K562 (cell line): ENCODE measurements around the gene TMEM131L. TPM values are rescaled to one million over a fixed set of nuclear protein-coding genes. Genes with fewer than 3 reads are reported as not detected.

Experiments used
- ATAC-seq: fragments of 200-7000 bp; cut with Tn5 transposase; 3 replicates; pipeline ENCODE4 v1.9.1; 2020; ENCODE audit warnings: moderate library complexity
- BruUV-seq: library from RNA; stranded (reverse); fragments of 400-500 nt; replicated peaks from 2 replicates; lab custom pipeline; 2021; lab: Mats Ljungman, UMichigan
- CTCF ChIA-PET: fragments of 300-600 bp; formaldehyde crosslinking; extraction: SDS; loops from one replicate; lab custom pipeline; 2021; ENCODE audit warnings: low intra/inter-chr PET ratio; lab: Yijun Ruan, JAX
- POLR2A ChIA-PET: fragments of 300-600, 350-650 bp; sonication (Branson Sonifier 250); formaldehyde crosslinking; extraction: SDS; loops from one replicate; lab custom pipeline; 2021; ENCODE audit warnings: antibody characterized with exemption, inconsistent platforms; lab: Yijun Ruan, JAX
- DNase-seq, 4 experiments: peaks; one replicate each; pipeline versions ENCODE4 v3.0.0 to v3.0.0-alpha.2; 2011 to 2018; ENCODE audit warnings: low spot score in 3 of 4, mixed read lengths in 3 of 4; ENCODE audit errors: extremely low read depth in 1 of 4
- FAIRE-seq: peaks from 2 replicates; lab custom pipeline; 2011; peaks lifted over from hg19 to GRCh38; lab: Jason Lieb, UNC
- H2AFZ ChIP-seq: 2 replicates; pipeline ENCODE4 v1.6.0; 2011; ENCODE audit warnings: low read depth, low read length, control low read depth, inconsistent platforms
- H3K27ac ChIP-seq: fragments of 200-600 bp; 3 replicates; pipeline ENCODE4 v1.8.0; 2011; ENCODE audit warnings: low read depth, mild to moderate bottlenecking, control low read depth, inconsistent platforms, low read length, moderate library complexity, mixed read lengths; ENCODE audit errors: extremely low read depth
- H3K27me3 ChIP-seq, 2 experiments: fragments of 300-600 bp in 1 of 2; 2 replicates in 1 of 2; 3 replicates in 1 of 2; pipeline versions ENCODE4 v1.6.0 to v1.8.0; 2011; ENCODE audit warnings: inconsistent platforms in 2 of 2, low read length in 2 of 2, mild to moderate bottlenecking in 1 of 2, mixed read lengths in 1 of 2, moderate library complexity in 1 of 2; ENCODE audit not compliant: control insufficient read depth in 2 of 2, insufficient read depth in 2 of 2
- H3K36me3 ChIP-seq: fragments of 300-600 bp; 3 replicates; pipeline ENCODE4 v1.8.0; 2011; ENCODE audit warnings: mild to moderate bottlenecking, low read length, inconsistent platforms; ENCODE audit not compliant: control insufficient read depth, insufficient read depth
- H3K4me1 ChIP-seq, 2 experiments: fragments of 200-600 bp in 1 of 2; replicated peaks in 1 of 2; 2 replicates in 1 of 2; 3 replicates in 1 of 2; pipeline versions ENCODE4 v1.5.1 to v1.8.0; 2011; ENCODE audit warnings: inconsistent platforms in 2 of 2, low read length in 2 of 2, mild to moderate bottlenecking in 1 of 2, mixed read lengths in 1 of 2, moderate library complexity in 1 of 2; ENCODE audit not compliant: control insufficient read depth in 2 of 2, insufficient read depth in 2 of 2
- H3K4me2 ChIP-seq: 2 replicates; pipeline ENCODE4 v1.6.1; 2011; ENCODE audit warnings: low read length, control low read depth, inconsistent platforms, mixed read lengths; ENCODE audit not compliant: insufficient read depth
- H3K4me3 ChIP-seq: fragments of 200-600 bp; sonication (generic), shearing (Covaris generic); 2 replicates; pipeline ENCODE4 v1.5.1; 2016; ENCODE audit warnings: control low read depth, inconsistent platforms
- H3K79me2 ChIP-seq: fragments of 200-600 bp; 3 replicates; pipeline ENCODE4 v1.8.0; 2011; ENCODE audit warnings: low read length, inconsistent platforms; ENCODE audit not compliant: control insufficient read depth, insufficient read depth
- H3K9ac ChIP-seq, 2 experiments: 2 replicates each; pipeline versions ENCODE4 v1.6.0 to v1.6.1; 2011; ENCODE audit warnings: low read depth in 2 of 2, low read length in 2 of 2, control low read depth in 1 of 2, inconsistent platforms in 1 of 2, mild to moderate bottlenecking in 1 of 2, mixed read lengths in 1 of 2; ENCODE audit not compliant: insufficient read depth in 1 of 2
- H3K9me1 ChIP-seq: one replicate; pipeline ENCODE4 v1.6.0; 2011; ENCODE audit warnings: inconsistent platforms, mild to moderate bottlenecking, low read length, moderate library complexity; ENCODE audit not compliant: control insufficient read depth, insufficient read depth
- H3K9me3 ChIP-seq: replicated peaks from 2 replicates; pipeline ENCODE4 v1.5.1; 2011; ENCODE audit warnings: low read depth, low read length, inconsistent platforms; ENCODE audit not compliant: control insufficient read depth, insufficient read depth
- H4K20me1 ChIP-seq: replicated peaks from 2 replicates; pipeline ENCODE4 v1.6.1; 2011; ENCODE audit warnings: low read length, inconsistent platforms, mixed read lengths; ENCODE audit not compliant: control insufficient read depth, insufficient read depth
- KDM1A ChIP-seq, 2 experiments: fragments of 450-650 bp; IDR thresholded peaks; 2 replicates each; pipeline ENCODE4 v1.6.1; 2016; ENCODE audit warnings: mild to moderate bottlenecking in 2 of 2
- TEAD1 ChIP-seq, 2 experiments: fragments of 450-650 bp in 1 of 2; sonication (generic) in 1 of 2; formaldehyde crosslinking; IDR thresholded peaks; 2 replicates each; pipeline versions ENCODE4 v1.4.0 to v1.8.0; 2020 to 2022; ENCODE audit warnings: mild to moderate bottlenecking in 2 of 2, missing genetic modification reagents in 1 of 2
- WGBS: fragments of 100-300 bp; shearing (Covaris generic); methylation state at CpG from one replicate; pipeline ENCODE4 v1.1.6; 2016; ENCODE audit warnings: low coverage, mixed read lengths; ENCODE audit not compliant: insufficient coverage; ENCODE audit errors: missing lambda C conversion rate; 5-methylcytosine and 5-hydroxymethylcytosine counted together
- in situ Hi-C: fragments of 300-500 bp; cut with MboI; formaldehyde crosslinking; loops from 4 replicates; pipeline ENCODE4 v1.15.0; 2018; ENCODE audit warnings: inconsistent platforms, mixed read lengths
- intact Hi-C: fragments of 100-400 bp; cut with micrococcal nuclease; formaldehyde crosslinking; loops from 2 replicates; pipeline ENCODE4 v1.14.2; 2022
- polyA plus RNA-seq, 8 experiments: library from polyadenylated mRNA; depleted of rRNA in 4 of 8; stranded (reverse) in 5 of 8; unstranded in 3 of 8; fragments of >200 nt; fragmentation: Nextera tagmentation in 2 of 8; fragmentation: Illumina TruSeq in 1 of 8; extraction: Ambion mirVana in 2 of 8; extraction: Trizol in 1 of 8; gene quantifications; 2 replicates each; pipeline versions ENCODE4 v1.2.1 to v1.2.3, GENCODE V29; 2011 to 2014; ENCODE audit warnings: inconsistent platforms in 1 of 8, missing spikeins in 1 of 8
- total RNA-seq, 7 experiments: library from RNA; depleted of rRNA in 6 of 7; stranded (reverse); fragments of >200 nt in 6 of 7; fragmentation: Illumina TruSeq in 2 of 7; extraction: Trizol in 2 of 7; gene quantifications; 2 replicates each; pipeline versions ENCODE4 v1.2.1 to v1.2.3, GENCODE V29; 2011 to 2021; ENCODE audit warnings: low replicate concordance in 1 of 7
- TF ChIP-seq, protein P1 (sequence below): fragments of 450-650 bp; IDR thresholded peaks from 2 replicates; pipeline ENCODE4 v1.6.1; 2016; ENCODE audit warnings: low read depth, mild to moderate bottlenecking, moderate library complexity

The TMEM131L gene
- total and polyA plus RNA-seq, 9 of the 15 experiments (the other 6 are each of a cell fraction or from before 2014, with no cell fraction given): 1.2 to 20.8 (median 12.9) TPM

- POLR2A ChIA-PET: interaction anchor here (1.4 kb wide), 1 partner anchor 11 kb away, joined by 7 read pairs; no protein-coding TSS in a partner anchor
Measured at GRCh38 chr4:153523941-153524386, 57.8 kb downstream of the TMEM131L start.

DNA sequence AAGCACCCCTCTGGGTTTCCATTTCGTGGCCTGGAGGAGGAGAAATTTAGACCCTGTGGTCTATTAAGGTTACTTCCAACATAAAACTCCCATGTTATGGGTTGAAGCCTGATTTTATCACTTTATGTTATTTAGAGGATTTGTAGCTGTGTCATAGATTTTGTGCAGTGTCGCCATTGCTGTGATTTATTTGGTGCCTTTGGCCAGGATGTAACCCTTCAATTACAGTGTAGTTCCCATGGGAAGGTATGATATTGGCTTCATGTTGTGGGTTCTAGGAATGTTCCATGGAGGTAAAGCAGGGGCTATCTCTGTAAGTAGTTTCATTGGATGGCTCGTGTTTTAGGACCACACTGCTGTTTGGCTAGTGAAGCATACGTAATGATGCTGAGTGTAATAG, 58.5 kb downstream of the TMEM131L start:
- no peak for ATAC-seq
- POLR2A ChIA-PET: interaction anchor here (1.4 kb wide), 1 partner anchor 10 kb away, joined by 7 read pairs; no protein-coding TSS in a partner anchor

More at GRCh38 chr4:153523941-153524386, 57.8 kb downstream of the TMEM131L start:
- Histone ChIP-seq H3K4me2 (no peak overlapping the region), H3K9me1 (no peaks in the 10 kb centered on the region), H3K27me3 (no peaks in the 10 kb centered on the region), H3K9me3 (no peaks in the 10 kb centered on the region), H3K79me2 (peaks cover 59% of the 10 kb centered on the region), H3K4me1 (peaks cover 11 to 50% of the 10 kb centered on the region in 2 experiments), H3K27ac (no peak overlapping the region), H3K9ac (no peak overlapping the region; a peak in 1 of 4 replicates), H3K4me3 (no peak overlapping the region), H4K20me1 (0 out of 2 replicates have a peak, but pooled peaks cover 2% of the 10 kb centered on the region), H3K36me3 (peaks cover 3% of the 10 kb centered on the region; the same call in 2 of the 3 replicates), H2AFZ (no peak overlapping the region)
- CTCF ChIA-PET: no interaction called here
- in situ Hi-C loops (no loop called here), intact Hi-C loops (loop anchor here (5.0 kb wide), 1 partner anchor 57 kb away; the partner anchor contains the start of gene TMEM131L)
- TF ChIP-seq, protein P1, sequence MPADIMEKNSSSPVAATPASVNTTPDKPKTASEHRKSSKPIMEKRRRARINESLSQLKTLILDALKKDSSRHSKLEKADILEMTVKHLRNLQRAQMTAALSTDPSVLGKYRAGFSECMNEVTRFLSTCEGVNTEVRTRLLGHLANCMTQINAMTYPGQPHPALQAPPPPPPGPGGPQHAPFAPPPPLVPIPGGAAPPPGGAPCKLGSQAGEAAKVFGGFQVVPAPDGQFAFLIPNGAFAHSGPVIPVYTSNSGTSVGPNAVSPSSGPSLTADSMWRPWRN: no peak
- no TSS peak for BruUV-seq
- DNase-seq (no peak), FAIRE-seq (no peak), ATAC-seq (no peak)
- WGBS: 64% methylated on average over 4 of the region's 4 CpGs

More for the DNA sequence above, 58.5 kb downstream of the TMEM131L start:
- no peak overlapping the region for H3K4me3 ChIP-seq
- H3K27ac ChIP-seq: no peak overlapping the region
- H3K4me2 ChIP-seq: no peak overlapping the region
- CTCF ChIA-PET: no interaction called here
- no peaks in the 10 kb centered on the region for H3K27me3 ChIP-seq
- FAIRE-seq: no peak
- H4K20me1 ChIP-seq: 0 out of 2 replicates have a peak, but pooled peaks cover 4% of the 10 kb centered on the region
- no peaks in the 10 kb centered on the region for H3K9me3 ChIP-seq
- H2AFZ ChIP-seq: no peak overlapping the region
- in situ Hi-C loops: no loop called here
- no peak for DNase-seq
- BruUV-seq: no TSS peak
- 0 out of 4 replicates have a peak, but pooled peaks have one; percentile 27 to 45 for TF ChIP-seq KDM1A (IDR thresholded peaks at IDR 0.05)
- TF ChIP-seq TEAD1 (CRISPR knock-in tag; IDR thresholded peaks at IDR 0.05): no peak
- H3K9me1 ChIP-seq: no peaks in the 10 kb centered on the region
- H3K36me3 ChIP-seq: peaks cover 3% of the 10 kb centered on the region; the same call in 2 of the 3 replicates
- H3K9ac ChIP-seq: no peak overlapping the region
- WGBS: 80% methylated on average over 4 of the region's 4 CpGs
- intact Hi-C loops: loop anchor here (5.0 kb wide), 1 partner anchor 57 kb away; the partner anchor contains the start of gene TMEM131L
- H3K4me1 ChIP-seq: peaks cover 11 to 50% of the 10 kb centered on the region in 2 experiments
- peaks cover 59% of the 10 kb centered on the region for H3K79me2 ChIP-seq
